HEK293 (cell line): ENCODE results near the gene TMEM236.

ENCODE experiments used
- CTCF ChIA-PET: fragments of 350-600 bp; formaldehyde crosslinking; extraction: SDS; loops from one replicate; lab custom pipeline; 2021; ENCODE audit warnings: antibody characterized with exemption; lab: Yijun Ruan, JAX
- POLR2A ChIA-PET: fragments of 300-600 bp; formaldehyde crosslinking; extraction: SDS; loops from one replicate; lab custom pipeline; 2020; ENCODE audit warnings: antibody characterized with exemption, inconsistent platforms; lab: Yijun Ruan, JAX
- H3K27ac ChIP-seq: fragments of 200-500 bp; sonication (Bioruptor generic); 2 replicates; pipeline ENCODE4 v1.5.1; 2014; ENCODE audit warnings: low read depth, low read length, control low read depth, inconsistent platforms; ENCODE audit errors: extremely low read depth
- H3K36me3 ChIP-seq, 2 experiments: fragments of 200-500 bp in 1 of 2; sonication (Bioruptor generic) in 1 of 2; 1 replicate in 1 of 2; 2 replicates in 1 of 2; pipeline ENCODE4 v1.5.1; 2014 to 2017; ENCODE audit warnings: inconsistent platforms in 2 of 2, low read length in 2 of 2; ENCODE audit not compliant: control insufficient read depth in 2 of 2, insufficient read depth in 1 of 2
- H3K4me1 ChIP-seq: fragments of 200-500 bp; sonication (Bioruptor generic); 2 replicates; pipeline ENCODE4 v1.5.1; 2014; ENCODE audit warnings: mild to moderate bottlenecking, low read length, inconsistent platforms; ENCODE audit not compliant: control insufficient read depth, insufficient read depth
- H3K4me3 ChIP-seq: 2 replicates; pipeline ENCODE4 v1.5.1; 2011; ENCODE audit warnings: low read depth, mild to moderate bottlenecking, control low read depth, low read length, moderate library complexity
- H3K9me3 ChIP-seq: fragments of 200-500 bp; sonication (Bioruptor generic); 2 replicates; pipeline ENCODE4 v1.5.1; 2014; ENCODE audit warnings: low read depth, low read length, inconsistent platforms; ENCODE audit not compliant: control insufficient read depth, insufficient read depth
- GLI4 ChIP-seq: fragments of 450-650 bp; formaldehyde crosslinking; IDR thresholded peaks from 2 replicates; pipeline ENCODE4 v1.5.1; 2016; ENCODE audit warnings: missing biosample characterization, missing genetic modification characterization
- KLF7 ChIP-seq: fragments of 450-650 bp; formaldehyde crosslinking; IDR thresholded peaks from 2 replicates; pipeline ENCODE4 v1.5.1; 2016; ENCODE audit warnings: missing biosample characterization, missing genetic modification characterization, borderline replicate concordance
- TCF7L2 ChIP-seq: IDR thresholded peaks from 2 replicates; pipeline ENCODE4 v1.6.1; 2011; ENCODE audit warnings: low read depth, mild to moderate bottlenecking, inconsistent platforms, low read length, moderate library complexity, borderline replicate concordance
- ZBTB17 ChIP-seq: fragments of 450-650 bp; formaldehyde crosslinking; IDR thresholded peaks from 2 replicates; pipeline ENCODE4 v1.5.1; 2016; ENCODE audit warnings: missing biosample characterization, missing genetic modification characterization
- ZFP41 ChIP-seq: fragments of 450-650 bp; formaldehyde crosslinking; IDR thresholded peaks from 2 replicates; pipeline ENCODE4 v1.5.1; 2016; ENCODE audit warnings: missing biosample characterization, missing genetic modification characterization, borderline replicate concordance
- ZNF302 ChIP-seq: fragments of 450-650 bp; formaldehyde crosslinking; IDR thresholded peaks from 2 replicates; pipeline ENCODE4 v1.5.1; 2016; ENCODE audit warnings: missing biosample characterization, missing genetic modification characterization, low read depth
- ZNF341 ChIP-seq: fragments of 450-650 bp; formaldehyde crosslinking; IDR thresholded peaks from 2 replicates; pipeline ENCODE4; 2016; ENCODE audit warnings: low read depth, missing biosample characterization, missing genetic modification characterization
- ZNF623 ChIP-seq: fragments of 450-650 bp; formaldehyde crosslinking; IDR thresholded peaks from 2 replicates; pipeline ENCODE4 v1.5.1; 2016; ENCODE audit warnings: missing biosample characterization, missing genetic modification characterization
- ZNF701 ChIP-seq: fragments of 450-650 bp; formaldehyde crosslinking; IDR thresholded peaks from 2 replicates; pipeline ENCODE4 v1.5.1; 2016; ENCODE audit warnings: missing biosample characterization, missing genetic modification characterization
- TF ChIP-seq, protein P1 (sequence below): fragments of 450-650 bp; formaldehyde crosslinking; IDR thresholded peaks from 2 replicates; pipeline ENCODE4; 2016; ENCODE audit warnings: missing biosample characterization, missing genetic modification characterization
- TF ChIP-seq, protein P2 (sequence below): fragments of 450-650 bp; formaldehyde crosslinking; conservative IDR thresholded peaks from 2 replicates; pipeline ENCODE4 v1.5.1; 2016; ENCODE audit warnings: low read depth, missing biosample characterization, missing genetic modification characterization
- TF ChIP-seq, protein P3 (sequence below): fragments of 450-650 bp; formaldehyde crosslinking; IDR thresholded peaks from 2 replicates; pipeline ENCODE4 v1.5.1; 2016; ENCODE audit warnings: missing biosample characterization, missing genetic modification characterization
- TF ChIP-seq, protein P4 (sequence below): IDR thresholded peaks from 2 replicates; pipeline ENCODE4 v1.6.1; 2011; ENCODE audit warnings: mild to moderate bottlenecking, low read depth, low read length, borderline replicate concordance
- TF ChIP-seq, protein P5 (sequence below): fragments of 450-650 bp; formaldehyde crosslinking; IDR thresholded peaks from 2 replicates; pipeline ENCODE4 v1.5.1; 2016; ENCODE audit warnings: missing biosample characterization, missing genetic modification characterization

Gene TMEM236

DNA sequence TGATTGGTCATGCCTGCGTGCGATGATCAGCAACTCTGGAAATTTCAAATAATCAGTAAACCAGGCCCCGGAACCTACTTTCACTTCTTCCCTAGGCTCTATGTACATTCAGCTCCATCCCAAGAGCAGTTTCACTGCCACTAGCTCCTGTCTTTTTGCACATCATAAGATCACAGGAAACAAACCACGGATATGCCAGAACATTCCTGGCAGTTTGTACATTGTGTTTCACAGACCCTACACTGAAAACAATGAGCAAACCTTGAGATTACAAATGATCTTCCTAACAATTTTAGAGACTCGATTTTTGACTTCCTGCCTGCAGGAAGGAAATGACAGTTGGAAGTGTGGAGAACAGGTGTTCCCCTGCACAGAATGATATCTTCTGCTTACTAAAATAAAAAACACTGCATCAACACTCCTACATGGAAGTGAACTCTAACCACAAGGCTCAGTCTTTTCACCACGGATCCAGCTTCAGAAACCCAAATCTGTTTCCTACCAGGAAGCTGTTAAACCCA lies 7.6 kb upstream of the TMEM236 start:
- H3K27ac ChIP-seq, result no peak overlapping the region

DNA sequence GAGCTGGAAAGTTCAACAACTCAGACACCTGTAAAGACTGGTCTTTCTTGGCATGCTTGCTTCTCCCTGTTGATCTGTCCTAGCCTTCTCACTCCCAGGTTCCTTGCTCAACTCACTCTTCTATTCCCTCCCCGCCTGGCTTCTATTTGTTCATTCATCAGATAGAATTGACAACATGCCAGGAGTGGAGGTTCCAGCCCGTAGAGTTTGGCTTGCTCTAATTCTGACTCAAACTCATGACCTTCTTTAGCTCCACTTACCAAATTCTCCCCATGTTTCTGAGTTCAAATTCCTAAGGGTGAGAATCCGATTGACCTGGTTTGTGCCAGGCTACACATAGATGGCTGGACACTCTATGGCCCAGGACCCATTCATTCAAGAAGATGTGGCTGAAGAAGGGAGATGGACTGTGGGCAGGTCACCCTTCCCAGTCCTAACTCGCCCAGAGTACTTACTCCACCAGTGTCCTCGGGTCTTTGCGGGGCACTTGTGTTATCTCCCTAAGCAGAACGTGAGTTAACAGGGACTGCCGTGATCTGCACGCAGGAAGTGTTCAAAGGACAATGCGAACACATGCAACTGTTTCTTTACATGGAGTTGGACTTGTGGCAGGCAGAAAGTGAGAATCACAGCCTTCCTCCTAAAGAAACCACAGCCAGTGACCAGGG lies 4.0 kb upstream of the TMEM236 start:
- Histone ChIP-seq H3K4me3 (no peak overlapping the region), H3K27ac (no peak overlapping the region)
- ChIA-PET POLR2A (no interaction called here), CTCF (interaction anchor here (0.6 to 0.7 kb wide), 2 partner anchors 43 to 115 kb away, joined by 4 to 7 read pairs; no protein-coding TSS in a partner anchor)
- TF ChIP-seq, protein P1, sequence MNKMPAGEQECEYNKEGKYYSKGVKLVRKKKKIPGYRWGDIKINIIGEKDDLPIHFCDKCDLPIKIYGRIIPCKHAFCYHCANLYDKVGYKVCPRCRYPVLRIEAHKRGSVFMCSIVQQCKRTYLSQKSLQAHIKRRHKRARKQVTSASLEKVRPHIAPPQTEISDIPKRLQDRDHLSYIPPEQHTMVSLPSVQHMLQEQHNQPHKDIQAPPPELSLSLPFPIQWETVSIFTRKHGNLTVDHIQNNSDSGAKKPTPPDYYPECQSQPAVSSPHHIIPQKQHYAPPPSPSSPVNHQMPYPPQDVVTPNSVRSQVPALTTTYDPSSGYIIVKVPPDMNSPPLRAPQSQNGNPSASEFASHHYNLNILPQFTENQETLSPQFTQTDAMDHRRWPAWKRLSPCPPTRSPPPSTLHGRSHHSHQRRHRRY (tag by site-specific recombination), result no peak
- TF ChIP-seq ZNF341 (tag by site-specific recombination), result no peak
- TF ChIP-seq, protein P2, sequence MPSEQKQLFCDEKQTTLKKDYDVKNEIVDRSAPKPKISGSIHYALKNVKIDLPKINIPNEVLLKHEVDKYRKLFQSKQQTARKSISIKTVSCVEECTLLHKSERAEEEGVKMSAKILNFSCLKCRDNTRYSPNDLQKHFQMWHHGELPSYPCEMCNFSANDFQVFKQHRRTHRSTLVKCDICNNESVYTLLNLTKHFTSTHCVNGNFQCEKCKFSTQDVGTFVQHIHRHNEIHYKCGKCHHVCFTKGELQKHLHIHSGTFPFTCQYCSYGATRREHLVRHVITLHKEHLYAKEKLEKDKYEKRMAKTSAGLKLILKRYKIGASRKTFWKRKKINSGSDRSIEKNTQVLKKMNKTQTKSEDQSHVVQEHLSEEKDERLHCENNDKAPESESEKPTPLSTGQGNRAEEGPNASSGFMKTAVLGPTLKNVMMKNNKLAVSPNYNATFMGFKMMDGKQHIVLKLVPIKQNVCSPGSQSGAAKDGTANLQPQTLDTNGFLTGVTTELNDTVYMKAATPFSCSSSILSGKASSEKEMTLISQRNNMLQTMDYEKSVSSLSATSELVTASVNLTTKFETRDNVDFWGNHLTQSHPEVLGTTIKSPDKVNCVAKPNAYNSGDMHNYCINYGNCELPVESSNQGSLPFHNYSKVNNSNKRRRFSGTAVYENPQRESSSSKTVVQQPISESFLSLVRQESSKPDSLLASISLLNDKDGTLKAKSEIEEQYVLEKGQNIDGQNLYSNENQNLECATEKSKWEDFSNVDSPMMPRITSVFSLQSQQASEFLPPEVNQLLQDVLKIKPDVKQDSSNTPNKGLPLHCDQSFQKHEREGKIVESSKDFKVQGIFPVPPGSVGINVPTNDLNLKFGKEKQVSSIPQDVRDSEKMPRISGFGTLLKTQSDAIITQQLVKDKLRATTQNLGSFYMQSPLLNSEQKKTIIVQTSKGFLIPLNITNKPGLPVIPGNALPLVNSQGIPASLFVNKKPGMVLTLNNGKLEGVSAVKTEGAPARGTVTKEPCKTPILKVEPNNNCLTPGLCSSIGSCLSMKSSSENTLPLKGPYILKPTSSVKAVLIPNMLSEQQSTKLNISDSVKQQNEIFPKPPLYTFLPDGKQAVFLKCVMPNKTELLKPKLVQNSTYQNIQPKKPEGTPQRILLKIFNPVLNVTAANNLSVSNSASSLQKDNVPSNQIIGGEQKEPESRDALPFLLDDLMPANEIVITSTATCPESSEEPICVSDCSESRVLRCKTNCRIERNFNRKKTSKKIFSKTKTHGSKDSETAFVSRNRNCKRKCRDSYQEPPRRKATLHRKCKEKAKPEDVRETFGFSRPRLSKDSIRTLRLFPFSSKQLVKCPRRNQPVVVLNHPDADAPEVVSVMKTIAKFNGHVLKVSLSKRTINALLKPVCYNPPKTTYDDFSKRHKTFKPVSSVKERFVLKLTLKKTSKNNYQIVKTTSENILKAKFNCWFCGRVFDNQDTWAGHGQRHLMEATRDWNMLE, result no peak
- TF ChIP-seq, protein P3, sequence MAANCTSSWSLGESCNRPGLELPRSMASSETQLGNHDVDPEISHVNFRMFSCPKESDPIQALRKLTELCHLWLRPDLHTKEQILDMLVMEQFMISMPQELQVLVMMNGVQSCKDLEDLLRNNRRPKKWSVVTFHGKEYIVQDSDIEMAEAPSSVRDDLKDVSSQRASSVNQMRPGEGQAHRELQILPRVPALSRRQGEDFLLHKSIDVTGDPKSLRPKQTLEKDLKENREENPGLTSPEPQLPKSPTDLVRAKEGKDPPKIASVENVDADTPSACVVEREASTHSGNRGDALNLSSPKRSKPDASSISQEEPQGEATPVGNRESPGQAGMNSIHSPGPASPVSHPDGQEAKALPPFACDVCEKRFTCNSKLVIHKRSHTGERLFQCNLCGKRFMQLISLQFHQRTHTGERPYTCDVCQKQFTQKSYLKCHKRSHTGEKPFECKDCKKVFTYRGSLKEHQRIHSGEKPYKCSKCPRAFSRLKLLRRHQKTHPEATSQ (tag by site-specific recombination), result no peak
- TF ChIP-seq, protein P4, sequence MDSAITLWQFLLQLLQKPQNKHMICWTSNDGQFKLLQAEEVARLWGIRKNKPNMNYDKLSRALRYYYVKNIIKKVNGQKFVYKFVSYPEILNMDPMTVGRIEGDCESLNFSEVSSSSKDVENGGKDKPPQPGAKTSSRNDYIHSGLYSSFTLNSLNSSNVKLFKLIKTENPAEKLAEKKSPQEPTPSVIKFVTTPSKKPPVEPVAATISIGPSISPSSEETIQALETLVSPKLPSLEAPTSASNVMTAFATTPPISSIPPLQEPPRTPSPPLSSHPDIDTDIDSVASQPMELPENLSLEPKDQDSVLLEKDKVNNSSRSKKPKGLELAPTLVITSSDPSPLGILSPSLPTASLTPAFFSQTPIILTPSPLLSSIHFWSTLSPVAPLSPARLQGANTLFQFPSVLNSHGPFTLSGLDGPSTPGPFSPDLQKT, result no peak
- TF ChIP-seq ZNF623 (tag by site-specific recombination), result no peak
- TF ChIP-seq, all 188 proteins: peak for 0
- Histone ChIP-seq H3K9me3 (no peaks in the 10 kb centered on the region), H3K4me1 (no peaks in the 10 kb centered on the region), H3K36me3 (no peaks in the 10 kb centered on the region)

More for the DNA sequence above, 7.6 kb upstream of the TMEM236 start:
- no peaks in the 10 kb centered on the region for H3K9me3 ChIP-seq
- H3K4me3 ChIP-seq, result no peak overlapping the region
- no peaks in the 10 kb centered on the region for H3K36me3 ChIP-seq
- 0 out of 2 replicates have a peak, but pooled peaks have one; percentile 23 for TF ChIP-seq ZBTB17 (tag by site-specific recombination)
- no peak for TF ChIP-seq TCF7L2
- H3K4me1 ChIP-seq, result no peaks in the 10 kb centered on the region
- POLR2A ChIA-PET, result no interaction called here
- CTCF ChIA-PET, result interaction anchor here (1.0 to 1.7 kb wide), 5 partner anchors 11 to 154 kb away, joined by 3 to 4 read pairs (median 3); no protein-coding TSS in a partner anchor

DNA sequence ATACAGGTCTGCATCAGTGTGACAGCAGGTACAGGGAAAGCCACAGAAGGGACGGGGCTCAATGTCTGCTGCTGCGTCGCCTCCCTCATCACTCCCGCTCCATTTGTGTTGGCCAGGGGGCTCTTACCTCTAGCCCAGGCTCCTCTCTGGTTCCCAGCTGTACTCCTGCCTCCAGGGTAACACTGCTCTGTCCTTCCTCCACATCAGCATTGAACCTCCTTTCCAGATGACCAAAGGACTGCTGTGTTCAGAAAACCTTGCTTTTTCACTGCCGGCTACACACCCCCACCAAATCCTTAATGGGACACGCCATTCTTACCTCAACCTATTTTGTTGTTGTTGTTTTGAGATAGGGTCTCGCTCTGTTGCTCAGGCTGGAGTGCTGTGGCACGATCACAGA lies 2.1 kb upstream of the TMEM236 start:
- no peak overlapping the region for H3K27ac ChIP-seq
- CTCF ChIA-PET, result interaction anchor here (1.4 kb wide), 1 partner anchor 13 kb away, joined by 5 read pairs; no protein-coding TSS in a partner anchor
- H3K4me1 ChIP-seq, result no peaks in the 10 kb centered on the region
- H3K9me3 ChIP-seq, result no peaks in the 10 kb centered on the region
- no peak overlapping the region for H3K4me3 ChIP-seq
- POLR2A ChIA-PET, result no interaction called here
- no peaks in the 10 kb centered on the region for H3K36me3 ChIP-seq
- TF ChIP-seq ZFP41 (tag by site-specific recombination), result no peak
- no peak for TF ChIP-seq ZNF302
- no peak for TF ChIP-seq KLF7 (tag by site-specific recombination)
- TF ChIP-seq, protein P5, sequence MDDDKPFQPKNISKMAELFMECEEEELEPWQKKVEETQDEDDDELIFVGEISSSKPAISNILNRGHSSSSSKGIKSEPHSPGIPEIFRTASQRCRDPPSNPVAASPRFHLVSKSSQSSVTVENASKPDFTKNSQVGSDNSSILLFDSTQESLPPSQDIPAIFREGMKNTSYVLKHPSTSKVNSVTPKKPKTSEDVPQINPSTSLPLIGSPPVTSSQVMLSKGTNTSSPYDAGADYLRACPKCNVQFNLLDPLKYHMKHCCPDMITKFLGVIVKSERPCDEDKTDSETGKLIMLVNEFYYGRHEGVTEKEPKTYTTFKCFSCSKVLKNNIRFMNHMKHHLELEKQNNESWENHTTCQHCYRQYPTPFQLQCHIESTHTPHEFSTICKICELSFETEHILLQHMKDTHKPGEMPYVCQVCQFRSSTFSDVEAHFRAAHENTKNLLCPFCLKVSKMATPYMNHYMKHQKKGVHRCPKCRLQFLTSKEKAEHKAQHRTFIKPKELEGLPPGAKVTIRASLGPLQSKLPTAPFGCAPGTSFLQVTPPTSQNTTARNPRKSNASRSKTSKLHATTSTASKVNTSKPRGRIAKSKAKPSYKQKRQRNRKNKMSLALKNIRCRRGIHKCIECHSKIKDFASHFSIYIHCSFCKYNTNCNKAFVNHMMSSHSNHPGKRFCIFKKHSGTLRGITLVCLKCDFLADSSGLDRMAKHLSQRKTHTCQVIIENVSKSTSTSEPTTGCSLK (tag by site-specific recombination), result no peak
- TF ChIP-seq ZNF701 (tag by site-specific recombination), result no peak
- no peak for TF ChIP-seq GLI4 (tag by site-specific recombination)
- TF ChIP-seq, all 188 proteins: peak for 0
